GM18498 (cell line): ENCODE measurements around the gene TTC33.

Experiments
- ATAC-seq: cut with Tn5 transposase; IDR thresholded peaks from one replicate; pipeline ENCODE4 v1.9.1; 2021; ENCODE audit warnings: mild to moderate bottlenecking, moderate library complexity; ENCODE audit not compliant: unreplicated experiment

The TTC33 gene

DNA sequence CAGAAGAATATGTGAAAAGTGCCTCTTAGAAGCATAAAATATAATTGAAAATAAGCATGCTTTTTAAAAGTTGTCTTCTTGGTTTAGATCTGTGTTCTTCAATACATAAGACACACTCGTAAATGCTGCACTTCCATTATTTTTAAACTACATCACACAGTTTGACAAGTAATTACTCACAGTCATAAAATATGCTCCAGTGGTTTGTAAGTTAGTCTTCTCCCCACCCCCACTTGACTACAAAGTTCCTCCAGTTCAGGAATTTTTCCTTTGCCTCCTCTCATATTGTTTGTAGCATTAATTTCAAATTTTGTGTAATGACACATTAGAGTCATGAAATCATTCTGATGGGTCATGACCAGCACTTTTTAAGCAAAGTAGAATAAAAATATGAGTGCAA lies 136.3 kb downstream of the TTC33 start:
- ATAC-seq = no peak

DNA sequence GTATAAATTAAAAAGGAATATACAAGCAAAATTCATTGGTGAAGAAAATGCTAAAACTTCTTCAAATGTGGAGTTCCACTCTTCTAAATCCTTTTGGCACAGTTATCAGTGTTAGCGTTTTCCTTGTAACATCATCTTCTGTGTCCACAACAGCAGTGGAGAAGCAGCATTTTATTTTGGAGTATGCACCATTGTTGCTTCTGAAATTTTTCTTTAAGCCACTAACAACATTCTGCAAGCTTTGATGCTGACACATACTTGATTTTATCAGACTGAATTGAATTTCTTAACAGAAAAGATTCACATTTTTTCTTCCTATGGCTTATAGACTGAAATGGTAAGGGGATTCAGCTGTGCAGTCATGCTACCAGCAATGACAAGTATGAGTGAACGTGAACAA lies 136.8 kb downstream of the TTC33 start:
- no peak for ATAC-seq

DNA sequence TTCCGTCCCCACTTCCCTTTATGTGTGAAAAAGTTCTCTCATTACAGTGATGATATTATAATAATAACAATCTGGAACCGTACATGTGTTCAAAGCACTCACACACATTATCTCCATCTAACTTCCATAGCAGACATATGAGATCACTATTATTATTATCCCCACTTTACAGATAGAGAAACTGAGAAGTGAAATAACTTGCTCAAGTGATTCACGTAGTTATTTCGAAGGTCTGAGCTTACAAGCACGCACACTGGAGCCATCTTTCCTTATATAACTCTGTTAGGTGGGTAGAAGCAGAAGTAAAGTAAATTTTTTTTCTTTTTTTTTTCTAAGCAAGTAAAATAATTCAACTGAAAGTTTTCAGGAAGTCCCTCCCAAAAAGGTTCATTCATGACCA lies 139.0 kb downstream of the TTC33 start:
- peak; percentile 58 for ATAC-seq

DNA sequence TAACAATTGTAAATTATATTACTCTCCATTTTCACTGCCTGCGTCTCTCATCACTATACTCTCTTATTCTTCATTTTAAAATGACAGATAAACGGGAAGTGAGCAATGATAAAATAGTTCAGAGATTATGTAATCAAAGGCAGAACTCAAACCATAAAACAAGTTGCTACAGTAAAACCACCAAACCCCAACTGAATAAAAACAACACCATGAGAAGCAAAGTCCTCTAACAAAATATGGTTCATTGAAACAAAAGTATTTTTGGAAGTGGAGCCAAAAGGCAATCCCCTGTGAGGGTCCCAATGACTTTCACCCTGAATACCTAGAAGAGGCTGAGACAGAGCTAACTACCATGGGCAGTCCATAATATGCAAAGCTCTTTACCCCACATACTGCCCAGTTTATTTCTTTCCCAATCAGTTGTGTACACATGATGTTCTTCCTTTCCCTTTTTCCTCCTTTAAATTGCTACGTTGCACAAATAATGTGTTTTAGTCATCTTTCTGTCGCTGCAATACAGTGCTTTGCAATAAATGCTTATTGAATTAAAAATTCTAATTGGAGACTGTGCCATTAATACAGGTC lies 140.1 kb downstream of the TTC33 start:
- peak; percentile 56 for ATAC-seq

DNA sequence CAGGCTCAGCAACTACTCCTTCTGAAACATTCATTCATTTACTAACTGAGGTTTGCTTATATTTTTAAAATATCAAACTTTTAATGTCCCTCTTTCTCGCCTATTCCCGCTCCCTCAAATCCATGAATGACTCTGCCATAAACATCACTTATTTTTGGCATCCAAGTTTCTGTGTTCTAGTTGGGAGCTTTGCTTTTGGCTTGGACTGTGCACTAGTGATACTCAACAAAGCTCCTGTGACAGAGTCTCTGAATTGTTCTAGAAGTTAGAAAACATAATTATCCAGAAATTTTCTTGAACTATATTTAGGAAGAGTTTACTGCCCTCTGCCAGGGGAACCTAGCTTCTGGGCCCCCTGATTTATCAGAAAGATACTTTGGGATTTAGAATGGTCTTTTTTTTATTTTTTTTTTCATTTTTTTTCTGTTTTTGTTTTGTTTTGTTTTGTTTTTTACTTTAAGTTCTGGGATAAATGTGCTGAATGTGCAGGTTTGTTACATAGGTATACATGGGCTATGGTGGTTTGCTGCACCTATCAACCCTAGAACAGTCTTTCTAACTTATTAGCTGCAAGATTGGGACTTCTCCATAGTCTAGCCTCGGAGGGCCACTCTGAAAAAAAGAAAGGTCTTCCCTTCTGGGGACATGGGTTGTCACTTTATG lies 140.7 kb downstream of the TTC33 start:
- ATAC-seq = no peak

DNA sequence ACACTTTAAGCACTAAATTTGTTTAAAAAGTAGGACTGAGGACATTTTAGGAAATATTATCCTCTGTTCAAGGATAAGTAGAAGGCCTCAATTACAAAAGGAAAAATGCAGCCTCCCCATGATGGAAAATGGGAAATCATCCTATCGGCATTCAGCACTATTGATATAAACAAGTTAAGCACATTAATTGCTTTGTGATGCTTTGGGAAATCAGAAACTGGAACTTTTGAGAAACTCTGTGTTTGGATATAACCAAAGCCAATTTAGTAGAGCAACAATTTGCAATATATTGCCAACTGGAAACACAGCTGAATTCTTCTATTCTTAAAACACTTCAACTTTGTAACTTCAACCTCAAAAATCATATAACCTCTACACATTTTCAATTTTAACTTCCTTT lies 141.3 kb downstream of the TTC33 start:
- ATAC-seq = no peak

DNA sequence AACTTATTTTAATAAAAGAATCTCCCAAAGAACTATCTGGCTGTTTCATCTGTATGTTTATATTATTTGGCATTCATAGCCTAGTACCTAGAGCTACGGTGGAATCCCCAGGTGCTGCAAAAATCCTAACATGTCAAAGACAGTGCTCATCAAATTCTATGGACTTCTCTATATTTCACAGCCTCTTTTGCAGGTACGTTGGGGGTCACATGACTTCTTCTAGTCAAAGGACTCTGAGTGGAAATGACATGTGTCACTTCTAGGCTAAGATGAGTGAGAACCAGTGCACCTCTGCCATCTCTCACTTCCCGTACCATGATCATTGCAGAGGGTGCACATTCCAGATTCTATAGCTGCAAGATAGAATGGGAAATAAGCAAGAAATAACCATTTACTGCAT lies 148.6 kb downstream of the TTC33 start:
- no peak for ATAC-seq

DNA sequence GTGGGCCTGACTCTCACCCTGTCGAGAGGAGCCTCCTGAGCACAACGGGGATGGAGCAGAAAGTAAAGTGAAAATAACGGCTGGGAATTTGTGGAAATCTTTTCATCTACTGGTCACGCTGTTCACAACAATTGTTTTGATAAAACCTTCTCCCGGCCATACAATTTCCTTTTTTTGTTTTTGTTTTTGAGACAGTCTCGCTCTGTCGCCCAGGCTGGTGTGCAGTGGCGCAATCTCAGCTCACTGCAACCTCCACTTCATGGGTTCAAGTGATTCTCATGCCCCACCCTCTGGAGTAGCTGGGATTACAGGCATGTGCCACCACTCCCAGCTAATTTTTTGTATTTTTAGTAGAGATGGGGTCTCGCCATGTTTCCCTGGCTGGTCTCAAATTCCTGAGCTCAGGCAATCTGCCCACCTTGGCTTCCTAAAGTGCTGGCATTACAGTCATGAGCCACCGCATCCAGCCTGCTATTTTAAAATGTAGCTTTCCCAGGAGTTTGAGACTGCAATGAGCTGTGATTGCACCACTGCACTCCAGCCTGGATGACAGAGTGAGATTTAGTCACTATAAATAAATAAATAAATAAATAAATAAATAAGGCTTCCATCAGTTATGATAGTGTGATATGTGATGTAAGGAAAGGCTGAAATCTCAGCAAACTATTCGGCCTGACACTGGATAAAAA lies 149.5 kb downstream of the TTC33 start:
- ATAC-seq = no peak

DNA sequence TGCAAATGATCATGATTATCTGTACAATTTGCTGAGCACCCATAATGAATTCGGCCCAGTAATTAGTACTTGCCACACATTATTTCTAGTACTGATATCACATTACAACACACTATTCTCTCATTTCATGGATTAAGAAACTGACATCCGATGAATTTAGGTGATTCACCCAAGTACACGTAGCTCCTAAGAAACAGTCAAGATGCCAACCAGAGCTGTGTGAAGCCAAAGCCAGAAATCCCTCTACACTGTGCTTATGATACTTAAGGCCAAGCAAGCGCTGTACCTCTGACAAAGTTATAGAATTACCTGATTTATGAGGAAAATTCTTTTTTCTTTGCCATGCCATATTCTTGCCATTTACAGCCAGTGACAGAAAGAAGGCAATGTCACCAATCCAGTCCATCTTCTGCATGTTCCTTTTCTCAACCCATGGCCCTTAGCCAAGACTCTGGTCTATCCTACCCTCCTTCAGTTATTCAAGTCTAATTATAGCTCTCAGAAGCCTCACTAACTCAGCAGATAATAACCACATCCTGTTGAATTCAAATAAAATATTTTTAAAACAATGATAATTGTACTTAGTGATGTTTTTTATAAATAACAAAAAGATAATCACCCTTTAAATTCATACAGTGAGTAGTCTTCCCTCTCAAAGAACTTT lies 150.3 kb downstream of the TTC33 start:
- ATAC-seq = no peak

DNA sequence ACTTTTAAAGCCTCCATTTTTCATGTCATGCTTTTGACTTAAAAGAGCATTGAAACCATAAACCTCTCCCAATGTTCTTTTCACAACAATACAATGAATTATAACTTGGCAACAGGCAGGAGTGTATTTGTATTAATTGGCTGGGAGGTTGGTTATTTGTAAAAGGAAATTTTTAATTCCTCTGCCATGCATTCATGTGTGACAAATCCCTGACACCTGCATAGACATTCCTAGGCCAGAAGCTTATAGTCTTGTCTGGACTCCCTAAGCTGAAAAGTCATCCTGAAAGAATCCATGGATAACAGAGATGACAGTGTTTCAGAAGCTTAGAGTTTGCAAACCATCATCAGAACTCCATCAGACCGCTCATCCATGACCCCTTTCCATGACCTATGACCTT lies 152.4 kb downstream of the TTC33 start:
- ATAC-seq = no peak

DNA sequence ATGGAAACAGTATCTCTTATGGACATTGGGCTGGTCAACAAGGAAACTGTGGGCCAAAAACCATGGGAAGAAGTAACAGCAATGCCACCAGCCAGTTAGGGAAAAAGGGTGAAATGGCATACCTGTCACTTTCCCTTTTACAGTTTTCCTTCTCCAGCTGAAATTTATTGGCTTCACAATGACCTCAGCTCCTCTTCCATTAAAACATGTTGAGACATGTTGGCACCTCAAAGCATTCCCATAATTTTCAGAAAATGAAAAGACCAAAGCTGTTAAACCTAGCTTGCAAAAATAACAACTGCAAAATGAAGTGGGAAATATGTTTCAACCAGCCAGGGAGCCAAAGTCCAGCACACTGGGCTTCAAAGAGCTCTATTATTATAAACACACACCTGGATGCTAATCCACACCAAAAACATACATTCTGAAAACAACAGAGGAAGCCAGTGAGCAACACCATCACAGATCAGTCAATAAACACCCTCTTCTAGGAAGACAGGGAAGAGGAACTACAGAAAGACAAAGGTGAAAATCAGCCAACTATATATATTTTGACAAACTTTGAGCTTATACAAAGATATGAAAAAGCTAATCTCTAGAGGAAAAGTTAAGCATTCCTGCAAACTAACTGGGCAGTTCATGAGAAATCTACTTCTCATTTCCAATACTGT lies 154.4 kb downstream of the TTC33 start:
- ATAC-seq = no peak

DNA sequence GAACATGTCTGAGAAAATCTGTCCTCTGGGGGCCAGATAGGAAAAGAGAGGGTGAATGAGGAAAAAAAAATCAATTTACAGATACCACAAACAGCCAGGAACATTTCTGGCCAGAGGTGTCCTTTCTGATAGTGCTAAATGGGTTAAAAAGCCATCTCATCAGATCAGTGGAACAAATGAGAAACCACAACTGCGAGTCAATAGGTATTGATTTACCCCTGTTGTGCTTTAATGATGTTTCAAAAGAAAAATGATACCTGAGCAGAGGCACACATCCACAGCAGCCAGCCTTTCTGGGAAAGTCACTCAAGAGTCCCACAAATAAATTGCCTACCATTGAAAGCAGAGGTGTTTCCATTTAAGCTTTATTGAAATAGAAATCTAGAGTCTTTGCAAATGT lies 155.4 kb downstream of the TTC33 start:
- no peak for ATAC-seq

DNA sequence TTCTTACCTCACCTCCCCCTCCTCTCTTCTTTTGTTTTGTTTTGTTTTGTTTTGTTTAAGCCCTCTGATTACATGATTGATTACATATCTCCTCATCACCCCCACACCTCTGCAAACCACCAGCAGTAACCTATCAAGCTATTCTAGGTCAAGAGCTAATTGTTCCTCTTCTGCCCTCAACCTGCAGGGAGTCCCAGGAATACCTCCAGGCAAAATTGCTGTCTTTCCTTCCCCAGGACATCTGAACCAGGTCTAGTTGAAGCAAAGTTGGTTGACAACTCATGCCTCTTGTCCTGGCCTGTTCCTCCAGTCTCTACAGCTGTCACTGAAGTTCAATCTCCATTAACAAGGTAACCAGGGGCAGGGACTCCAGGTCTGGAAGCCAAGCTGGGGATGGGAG lies 156.1 kb downstream of the TTC33 start:
- no peak for ATAC-seq

DNA sequence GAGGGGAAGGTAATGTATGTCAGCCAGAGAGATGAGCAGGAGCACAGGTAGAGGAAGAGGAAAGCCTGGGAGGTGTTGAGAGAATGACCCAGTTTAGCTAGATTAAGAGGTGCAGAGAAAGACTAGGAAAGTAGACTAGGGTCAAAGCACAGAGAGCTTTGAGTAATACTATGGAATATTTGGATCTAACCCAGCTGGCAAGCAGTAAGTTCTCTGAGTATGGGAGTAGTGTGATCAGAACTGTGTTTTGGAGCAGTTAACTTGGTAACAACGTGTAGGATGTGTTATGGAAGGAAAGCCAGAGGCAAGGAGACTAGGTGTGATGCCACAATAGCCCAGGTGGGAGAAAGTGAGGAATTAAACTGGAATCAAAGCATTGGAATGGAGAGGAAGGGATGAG lies 160.9 kb downstream of the TTC33 start:
- ATAC-seq = no peak

DNA sequence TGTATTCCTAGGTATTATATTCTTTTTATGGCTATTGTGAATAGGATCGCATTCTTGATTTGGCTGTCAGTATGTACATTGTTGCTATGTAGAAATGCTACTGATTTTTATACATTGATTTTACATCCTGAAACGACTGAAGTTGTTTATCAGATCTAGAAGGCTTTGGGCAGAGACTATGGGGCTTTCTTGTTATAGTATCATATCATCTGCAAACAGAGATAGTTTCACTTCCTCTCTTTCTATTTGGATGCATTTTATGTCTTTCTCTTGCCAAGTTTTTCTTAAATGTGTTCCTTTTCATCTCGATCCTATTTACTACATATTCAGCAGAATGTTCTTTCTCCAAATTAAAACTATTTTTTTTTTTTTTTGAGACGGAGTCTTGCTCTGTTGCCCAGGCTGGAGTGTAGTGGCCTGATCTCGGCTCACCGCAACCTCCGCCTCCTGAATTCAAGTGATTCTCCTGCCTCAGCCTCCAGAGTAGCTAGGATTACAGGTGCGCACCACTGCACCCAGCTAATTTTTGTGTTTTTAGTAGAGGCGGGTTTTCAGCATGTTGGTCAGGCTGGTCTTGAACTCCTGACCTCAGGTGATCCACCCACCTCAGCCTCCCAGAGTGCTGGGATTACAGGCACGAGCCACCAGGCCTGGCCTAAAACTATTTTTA lies 163.9 kb downstream of the TTC33 start:
- ATAC-seq = peak; percentile 93

DNA sequence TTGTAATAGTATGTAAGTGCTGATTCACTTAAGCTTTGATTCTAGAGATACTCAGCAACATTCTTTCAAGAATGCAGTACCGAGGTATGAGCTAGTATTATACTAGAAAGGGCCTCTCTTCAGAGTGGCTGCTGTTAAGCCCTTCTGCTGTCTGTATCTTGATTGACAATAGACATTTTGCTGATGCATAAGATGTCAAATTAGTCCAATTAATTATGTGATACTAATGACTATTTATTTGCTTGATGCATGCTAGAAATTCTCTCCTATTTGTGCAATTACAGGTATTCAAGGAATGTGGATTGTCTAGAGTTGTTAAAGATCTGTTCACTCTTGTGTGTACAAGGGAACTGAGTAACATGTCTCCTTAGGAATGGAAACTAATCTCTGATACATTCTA lies 168.4 kb downstream of the TTC33 start:
- no peak for ATAC-seq

DNA sequence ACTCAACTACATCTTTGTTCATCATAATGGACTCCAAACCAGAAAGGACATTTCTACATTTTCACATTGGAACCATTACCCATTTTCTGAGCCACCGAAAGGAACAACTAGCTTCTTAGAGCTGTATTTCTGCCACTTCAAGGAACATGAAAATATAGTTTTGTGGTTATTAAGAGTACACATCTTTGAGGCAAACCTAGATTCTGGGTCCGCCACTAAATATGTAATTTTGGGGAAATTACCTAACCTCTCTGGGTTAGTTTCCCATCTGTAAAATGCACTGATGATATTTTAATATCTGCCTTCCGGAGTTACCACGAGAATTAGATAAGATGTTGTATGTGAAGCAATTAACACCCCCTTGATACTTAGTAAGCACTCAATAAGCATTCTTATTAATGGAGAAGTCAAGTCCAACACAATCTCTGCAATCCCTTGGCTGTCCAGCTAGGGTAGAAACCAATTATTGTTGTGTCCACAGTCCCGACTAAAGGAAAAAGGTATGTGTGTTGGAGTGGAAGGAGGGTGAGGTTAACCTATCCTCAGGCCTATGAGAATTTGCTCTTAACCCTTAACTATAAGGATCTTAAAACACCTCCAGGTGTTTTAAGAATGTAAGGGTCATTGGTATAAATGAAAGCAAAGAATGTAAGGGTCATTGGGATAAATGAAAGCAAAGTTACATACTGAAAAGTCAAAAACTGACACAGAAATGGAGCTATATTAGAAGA lies 170.1 kb downstream of the TTC33 start:
- no peak for ATAC-seq

DNA sequence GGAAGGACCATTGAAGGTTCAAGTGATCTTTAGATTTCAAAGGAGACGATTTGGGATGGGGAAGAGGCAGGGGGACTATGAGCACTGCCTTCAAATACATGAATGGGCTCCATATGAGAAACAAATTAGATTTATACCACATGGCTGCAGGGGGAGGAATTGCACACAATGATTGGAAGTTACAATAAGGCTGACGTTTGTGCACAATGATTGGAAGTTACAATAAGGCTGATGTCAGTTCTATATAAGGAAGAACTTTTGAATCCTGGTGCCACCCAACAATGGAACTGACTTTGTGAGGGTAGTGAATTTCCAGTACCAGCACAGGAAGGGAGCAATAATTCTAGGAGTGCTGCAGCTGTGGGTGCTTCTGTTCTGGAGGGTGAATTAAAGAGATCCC lies 171.7 kb downstream of the TTC33 start:
- ATAC-seq = no peak

DNA sequence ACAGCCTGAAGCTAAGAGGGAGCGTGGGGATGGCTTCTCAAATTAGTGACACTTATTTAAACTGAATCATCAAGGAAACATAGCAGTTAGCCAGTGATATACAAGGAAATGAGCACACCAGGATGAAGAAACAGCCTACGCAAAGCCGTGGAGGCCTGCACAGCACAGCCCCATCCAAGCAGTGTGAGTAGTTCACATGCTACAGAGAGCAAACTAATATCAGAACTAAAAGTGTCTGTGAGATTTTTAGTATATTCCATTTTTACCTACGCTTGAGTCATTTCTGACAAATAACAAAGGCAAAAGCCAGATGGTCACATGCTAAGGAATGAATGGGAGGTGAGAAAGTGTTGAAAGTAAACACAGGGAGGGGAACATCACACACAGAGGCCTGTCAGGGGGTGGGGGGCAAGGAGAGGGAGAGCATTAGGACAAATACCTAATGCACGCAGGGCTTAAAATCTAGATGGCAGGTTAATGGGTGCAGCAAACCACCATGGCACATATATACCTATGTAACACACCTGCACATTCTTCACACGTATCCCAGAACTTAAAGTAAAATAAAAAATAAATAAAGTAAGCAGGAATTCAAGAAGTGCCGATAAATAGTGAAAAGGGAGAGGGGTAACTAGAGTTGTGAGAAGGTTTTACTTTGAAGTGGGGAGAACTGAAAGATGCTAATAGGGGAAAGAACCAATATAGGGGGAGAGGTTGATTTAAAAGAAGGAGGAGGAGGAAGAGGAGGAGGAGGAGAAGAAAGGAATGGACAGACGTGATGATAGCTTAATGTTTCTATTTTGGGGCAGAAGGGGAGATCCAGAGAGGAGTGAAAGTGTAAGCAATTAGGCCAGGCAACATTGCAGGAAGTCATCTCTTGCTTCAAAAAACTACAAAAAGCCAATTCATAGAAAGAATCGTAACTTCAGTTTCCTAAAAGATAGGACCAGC lies 177.0 kb downstream of the TTC33 start:
- peak; percentile 93 for ATAC-seq
